Adrenal gland (tissue), 12 donors: ENCODE results near the gene STRA6. TPM values are rescaled to one million over a fixed set of nuclear protein-coding genes. Genes with fewer than 3 reads are reported as not detected.
A peak's percentile ranks its signal among the peaks of the same experiment; 100 is the strongest.

Source experiments
- DNase-seq, 7 donors: peaks; one replicate each; pipeline ENCODE4 v3.0.0-alpha.2; 2019 to 2020
- H3K27ac ChIP-seq, 5 donors: fragments of 200-600 bp; sonication (generic) in 4 of 5; 1 replicate in 3 of 5; 2 replicates in 2 of 5; pipeline versions ENCODE4 v1.5.1 to v1.8.0; 2016 to 2020; ENCODE audit warnings: mild to moderate bottlenecking in 1 of 5
- H3K27me3 ChIP-seq: fragments of 200-600 bp; 2 replicates; pipeline ENCODE4 v1.8.0; 2021
- H3K36me3 ChIP-seq, 2 donors: fragments of 200-600 bp; replicated peaks in 1 of 2; 1 replicate in 1 of 2; 2 replicates in 1 of 2; pipeline versions ENCODE4 v1.5.1 to v1.8.0; 2018 to 2022
- H3K4me1 ChIP-seq, 2 donors: fragments of 200-600 bp; replicated peaks in 1 of 2; 1 replicate in 1 of 2; 2 replicates in 1 of 2; pipeline versions ENCODE4 v1.5.1 to v1.8.0; 2018 to 2021
- H3K4me3 ChIP-seq, 4 donors: fragments of 200-600 bp; sonication (generic) in 3 of 4; one replicate each; pipeline ENCODE4 v1.5.1; 2016 to 2018
- H3K9me3 ChIP-seq, 3 donors: fragments of 200-600 bp; sonication (generic) in 1 of 3; replicated peaks in 1 of 3; 1 replicate in 2 of 3; 2 replicates in 1 of 3; pipeline versions ENCODE4 v1.5.1 to v1.8.0; 2016 to 2021
- POLR2A ChIP-seq, 2 donors: fragments of 450-650 bp; IDR thresholded peaks; one replicate each; pipeline ENCODE4 v1.6.1; 2017; ENCODE audit warnings: antibody characterized with exemption in 2 of 2, mild to moderate bottlenecking in 2 of 2, moderate library complexity in 1 of 2
- WGBS, 4 donors: extraction: QIAGEN DNeasy Blood & Tissue Kit in 2 of 4; methylation state at CpG; one replicate each; pipeline versions ENCODE4 v1.1.5 to v1.1.7; 2013 to 2017; 5-methylcytosine and 5-hydroxymethylcytosine counted together
- intact Hi-C, 2 donors: fragments of 100-400 bp; cut with DNase I; formaldehyde crosslinking; loops; one replicate each; pipeline versions ENCODE4 v1.14.1 to v1.15.0; 2022 to 2023
- polyA plus RNA-seq, 3 donors: library from polyadenylated mRNA; stranded (reverse); fragments of 200-250 nt in 2 of 3; fragments of 350-450 nt in 1 of 3; fragmentation: Illumina TruSeq in 1 of 3; extraction: RNeasy Lipid Tissue Mini Kit (QIAGEN cat#74804) in 1 of 3; gene quantifications; one replicate each; pipeline ENCODE4 v1.2.3, GENCODE V29; 2013 to 2014
- total RNA-seq, 9 donors: library from RNA; depleted of rRNA in 4 of 9; stranded (reverse); fragments of >200 nt in 4 of 9; fragments of 120-200 nt in 1 of 9; fragmentation: NEBNext Ultra II Directional in 1 of 9; extraction: Animal tissue kit (Norgen Biotek cat#: 25700) in 1 of 9; gene quantifications; one replicate each; pipeline versions ENCODE4 v1.1.0 to v1.2.4, GENCODE V29; 2013 to 2023
- TF ChIP-seq, protein P1 (sequence below), 6 experiments: fragments of 450-650 bp in 4 of 6; fragments of 200-600 bp in 2 of 6; sonication (generic) in 1 of 6; IDR thresholded peaks; 1 replicate in 5 of 6; 2 replicates in 1 of 6; pipeline versions ENCODE4 v1.5.1 to v1.8.0; 2016 to 2021; ENCODE audit warnings: antibody characterized with exemption in 6 of 6, mild to moderate bottlenecking in 2 of 6, moderate library complexity in 1 of 6
- donor health status: healthy with polysubstance abuse.
- donor health status: Bipolar disorder and iron deficiency.
- donor health status: DM: yes; HTN: yes; CAD: no.
- donor health status: DM: no; HTN: no; CAD: no.
- donor health status: DM: no; HTN: no; CAD: no.
- donor health status: DM: yes; HTN: yes; CAD: no.

The STRA6 gene
- total and polyA plus RNA-seq, 12 donors, result 0.22 to 12.6 (median 3.1) TPM; not detected in 2

DNA sequence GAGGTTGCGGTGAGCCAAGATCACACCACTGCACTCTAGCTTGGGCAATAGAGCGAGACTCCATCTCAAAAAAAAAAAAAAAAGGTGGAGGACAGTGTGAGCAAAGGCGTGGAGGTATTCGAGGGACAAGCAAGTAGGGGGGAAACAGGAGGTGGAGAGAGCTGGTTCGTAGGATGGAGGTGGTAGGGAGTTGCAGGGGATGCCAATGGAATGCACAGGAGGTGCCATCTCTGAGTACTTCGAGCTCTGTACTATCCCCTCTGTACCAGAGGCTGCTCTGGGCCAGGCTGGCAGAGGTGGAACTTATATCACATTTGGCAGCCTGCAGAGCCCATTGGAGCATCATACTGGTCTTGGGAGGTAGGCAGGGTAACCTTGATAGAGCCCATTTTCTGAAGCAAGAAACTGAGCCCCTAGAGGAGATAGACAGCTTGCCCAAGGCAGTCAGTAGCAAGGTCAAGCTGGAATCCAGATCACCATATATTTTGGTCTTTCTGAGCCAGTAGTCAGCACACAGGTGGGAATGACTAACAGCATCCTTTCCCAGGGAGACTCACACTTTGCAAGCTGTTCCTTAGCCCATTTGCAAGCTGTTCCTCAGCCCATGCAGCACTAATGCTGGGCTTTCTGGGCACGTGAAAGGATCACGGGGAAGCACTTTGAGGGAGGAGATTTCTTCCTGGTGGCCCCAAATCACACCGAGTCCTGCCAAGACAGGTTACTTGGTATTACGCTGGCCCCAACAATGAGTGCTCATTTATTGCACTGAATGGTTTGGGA, 24.4 kb upstream of the STRA6 start:
- no peaks in the 10 kb centered on the region for H3K9me3 ChIP-seq
- no peak overlapping the region for H3K27ac ChIP-seq
- intact Hi-C loops, result no loop called here
- no peaks in the 10 kb centered on the region for H3K4me1 ChIP-seq
- no peaks in the 10 kb centered on the region for H3K36me3 ChIP-seq
- H3K27me3 ChIP-seq, result no peaks in the 10 kb centered on the region
- DNase-seq, result no peak
- 87 to 92% (median 90%) methylated on average over 8 to 10 of the region's 10 CpGs for WGBS, 4 donors
- no peak for TF ChIP-seq POLR2A (IDR thresholded peaks at IDR 0.05)
- TF ChIP-seq, protein P1, sequence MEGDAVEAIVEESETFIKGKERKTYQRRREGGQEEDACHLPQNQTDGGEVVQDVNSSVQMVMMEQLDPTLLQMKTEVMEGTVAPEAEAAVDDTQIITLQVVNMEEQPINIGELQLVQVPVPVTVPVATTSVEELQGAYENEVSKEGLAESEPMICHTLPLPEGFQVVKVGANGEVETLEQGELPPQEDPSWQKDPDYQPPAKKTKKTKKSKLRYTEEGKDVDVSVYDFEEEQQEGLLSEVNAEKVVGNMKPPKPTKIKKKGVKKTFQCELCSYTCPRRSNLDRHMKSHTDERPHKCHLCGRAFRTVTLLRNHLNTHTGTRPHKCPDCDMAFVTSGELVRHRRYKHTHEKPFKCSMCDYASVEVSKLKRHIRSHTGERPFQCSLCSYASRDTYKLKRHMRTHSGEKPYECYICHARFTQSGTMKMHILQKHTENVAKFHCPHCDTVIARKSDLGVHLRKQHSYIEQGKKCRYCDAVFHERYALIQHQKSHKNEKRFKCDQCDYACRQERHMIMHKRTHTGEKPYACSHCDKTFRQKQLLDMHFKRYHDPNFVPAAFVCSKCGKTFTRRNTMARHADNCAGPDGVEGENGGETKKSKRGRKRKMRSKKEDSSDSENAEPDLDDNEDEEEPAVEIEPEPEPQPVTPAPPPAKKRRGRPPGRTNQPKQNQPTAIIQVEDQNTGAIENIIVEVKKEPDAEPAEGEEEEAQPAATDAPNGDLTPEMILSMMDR (IDR thresholded peaks at IDR 0.05), result no peak
- no peak overlapping the region for H3K4me3 ChIP-seq

DNA sequence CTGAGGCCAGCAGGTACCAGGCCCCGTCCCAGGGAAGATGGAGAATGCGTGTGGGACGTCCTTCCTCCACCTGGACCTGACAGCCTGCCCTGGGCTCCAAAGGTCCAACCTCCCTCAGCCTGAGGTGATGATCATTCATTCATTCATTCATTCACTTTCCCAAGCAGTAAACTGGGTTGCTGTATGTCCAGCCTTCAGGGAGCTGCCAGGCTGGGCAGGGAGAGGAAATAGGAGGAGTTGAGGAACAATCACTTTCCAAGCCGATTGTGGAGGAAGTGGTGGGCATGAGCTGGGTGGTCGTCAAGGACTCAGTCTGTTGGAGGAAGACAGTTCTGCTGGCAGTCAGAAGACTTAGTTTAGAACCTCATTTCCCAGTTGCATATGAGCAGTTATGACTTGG, 23.3 kb upstream of the STRA6 start:
- no peak for TF ChIP-seq POLR2A (IDR thresholded peaks at IDR 0.05)
- TF ChIP-seq, protein P1 (IDR thresholded peaks at IDR 0.05), result no peak
- DNase-seq, result no peak
- H3K36me3 ChIP-seq, result no peaks in the 10 kb centered on the region
- H3K9me3 ChIP-seq, result no peaks in the 10 kb centered on the region
- intact Hi-C loops, result no loop called here
- H3K27me3 ChIP-seq, result no peaks in the 10 kb centered on the region
- no peaks in the 10 kb centered on the region for H3K4me1 ChIP-seq
- H3K4me3 ChIP-seq, result no peak overlapping the region
- 73 to 84% (median 78%) methylated on average over 5 of the region's 5 CpGs for WGBS, 4 donors
- no peak overlapping the region for H3K27ac ChIP-seq

DNA sequence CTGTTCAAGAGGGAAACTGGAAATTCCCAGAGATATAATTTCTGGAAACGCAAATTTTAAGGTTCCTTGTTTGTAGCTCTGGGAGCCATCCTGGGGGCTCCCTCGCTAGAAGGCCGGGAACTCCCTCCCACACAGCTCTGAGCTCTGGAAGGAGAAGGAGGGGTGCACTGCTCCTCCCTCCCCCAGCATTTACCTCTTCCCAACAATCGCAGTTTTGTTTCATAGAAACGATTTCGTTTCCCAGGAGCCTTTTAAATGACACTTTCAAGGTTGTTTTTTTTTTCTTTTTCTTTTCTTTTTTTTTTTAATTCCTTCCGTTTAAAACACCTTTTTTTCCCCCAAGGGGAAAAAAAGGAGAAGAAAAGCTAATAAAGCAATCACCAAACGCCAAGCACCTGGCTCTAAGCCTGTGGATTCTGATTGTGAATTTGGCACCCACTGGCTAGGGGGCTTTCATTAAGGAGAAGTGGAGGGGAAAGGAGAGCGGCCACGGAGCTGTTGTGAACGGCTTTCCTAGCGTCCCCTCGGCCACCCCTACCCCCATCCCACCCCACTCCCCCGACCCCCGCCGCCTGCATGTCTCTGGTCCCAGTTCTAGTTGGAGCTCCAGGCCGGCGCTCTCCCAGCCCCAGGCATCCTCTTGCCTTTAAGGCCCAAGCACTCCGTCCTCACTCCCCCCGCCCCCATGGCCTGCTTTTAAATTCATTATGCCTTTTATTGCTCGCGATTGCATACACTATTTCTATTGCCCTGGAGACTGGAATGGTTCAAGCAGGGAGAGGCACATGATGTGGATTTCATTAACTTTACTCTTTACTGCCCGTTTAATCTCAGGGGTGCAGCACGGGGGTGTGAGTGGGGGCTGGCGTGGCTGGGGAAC, 19.9 kb upstream of the STRA6 start:
- no peaks in the 10 kb centered on the region for H3K4me1 ChIP-seq
- DNase-seq, result peak in 1 of 7 donors; percentile 79
- H3K27ac ChIP-seq, result no peak overlapping the region
- intact Hi-C loops, result no loop called here
- no peaks in the 10 kb centered on the region for H3K27me3 ChIP-seq
- 56 to 68% (median 65%) methylated on average over 24 to 25 of the region's 25 CpGs for WGBS, 4 donors
- no peaks in the 10 kb centered on the region for H3K36me3 ChIP-seq
- H3K4me3 ChIP-seq, result no peak overlapping the region
- no peak for TF ChIP-seq POLR2A (IDR thresholded peaks at IDR 0.05)
- TF ChIP-seq, protein P1 (IDR thresholded peaks at IDR 0.05), result no peak
- no peaks in the 10 kb centered on the region for H3K9me3 ChIP-seq
